NCI-H2107 (cell line): Measurements from ENCODE around the gene H2AZ2.

Source experiments
- DNase-seq: peaks from one replicate; lab custom pipeline; 2025; lab: John Stamatoyannopoulos, UW

The H2AZ2 gene

DNA sequence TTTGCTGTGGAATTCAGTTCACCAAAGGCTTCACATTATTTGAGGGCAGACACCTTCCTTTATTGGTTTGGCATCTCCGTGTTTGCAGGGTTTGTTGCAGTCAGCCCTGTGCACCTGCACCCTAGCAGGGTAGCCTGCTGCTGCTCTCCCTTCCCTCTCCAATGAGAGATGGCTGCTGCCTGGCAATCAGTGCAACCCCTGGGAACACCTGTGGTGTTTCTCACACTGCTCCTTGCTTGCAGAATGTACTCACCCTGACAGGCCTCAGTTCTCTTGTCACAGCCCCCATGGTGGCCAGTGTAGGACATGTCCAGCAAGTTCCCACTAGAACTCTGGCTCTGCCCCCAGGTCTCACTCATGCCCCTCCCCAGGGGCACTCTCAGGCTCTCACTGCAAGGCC, 63.5 kb downstream of the H2AZ2 start:
- no peak for DNase-seq

DNA sequence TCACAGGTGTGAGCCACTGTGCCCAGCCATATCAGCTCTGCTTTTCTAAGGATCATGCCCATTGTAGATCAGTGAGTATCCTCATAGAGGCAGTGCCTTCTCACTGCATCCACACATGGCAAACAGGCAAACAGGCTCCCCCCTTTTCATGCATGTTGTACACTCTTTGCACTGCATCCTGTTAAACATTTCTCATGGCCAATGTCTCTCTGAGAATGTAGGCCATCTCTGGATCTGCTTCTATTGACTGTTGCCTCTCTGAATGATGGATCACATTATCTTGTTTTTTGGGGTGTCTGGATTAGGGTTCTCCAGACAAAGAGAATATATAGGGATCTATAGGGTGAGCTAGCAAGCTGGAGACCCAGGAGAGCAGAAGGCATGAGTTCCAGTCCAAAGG, 64.5 kb downstream of the H2AZ2 start:
- DNase-seq, result no peak

DNA sequence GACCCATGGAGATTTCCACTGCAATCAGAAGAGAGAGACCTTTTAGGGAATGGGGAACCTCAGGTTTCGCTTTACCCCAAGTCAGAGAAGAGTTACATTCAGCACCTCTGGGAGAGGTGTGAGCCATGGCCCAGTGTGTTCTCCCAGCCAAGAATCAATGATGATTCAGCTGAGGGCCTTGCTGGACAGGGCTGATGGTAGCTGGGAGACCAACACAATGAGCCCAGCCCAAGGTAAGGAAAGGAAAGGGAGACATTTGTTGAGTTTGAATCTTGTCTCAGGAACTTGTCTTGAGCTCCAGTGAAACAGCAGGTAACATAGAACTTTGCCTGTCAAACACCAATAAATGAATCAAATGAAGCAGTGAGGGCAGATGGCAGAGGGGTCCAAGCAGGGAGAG, 65.4 kb downstream of the H2AZ2 start:
- no peak for DNase-seq
